ENCODE data around the gene RIMS1.

DNA sequence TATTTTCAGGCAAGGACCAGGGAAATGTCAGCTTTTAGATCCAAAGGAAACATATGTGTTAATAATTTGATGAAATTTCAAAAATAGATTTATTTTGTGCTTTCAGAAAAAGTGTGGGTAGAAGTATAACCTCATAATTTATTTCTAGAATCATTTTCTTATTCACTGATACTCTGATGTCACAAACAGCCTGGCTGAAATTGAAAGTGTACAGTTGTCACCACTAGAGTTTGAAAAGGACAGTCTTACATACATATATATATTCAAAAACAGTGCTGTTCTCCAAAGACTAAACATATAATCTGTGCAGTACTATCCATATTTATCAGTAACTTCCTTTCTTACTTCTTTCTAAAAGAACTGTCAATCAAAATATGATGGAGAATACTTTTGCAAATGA is 481.1 kb downstream of the RIMS1 start:
- TF ChIP-seq CTCF (IDR thresholded peaks at IDR 0.05; ENCODE audit: insufficient read depth, low read depth, low read length) (no peak), EZH2 (IDR thresholded peaks at IDR 0.05; ENCODE audit: insufficient read depth, low read length) (no peak)

All from astrocyte (in vitro differentiated cells and primary cell).